SK-N-SH treated with all-trans-retinoic acid at 6 μM for 48 hours (cell line): ENCODE data around the gene BTG2.

Source experiments
- ATAC-seq: fragments of 200-7000 bp; cut with Tn5 transposase; 3 replicates; pipeline ENCODE4 v1.9.1; 2020; ENCODE audit warnings: mild to moderate bottlenecking, moderate library complexity
- ARNTL ChIP-seq: fragments of 450-650 bp; formaldehyde crosslinking; IDR thresholded peaks from 2 replicates; pipeline ENCODE4 v1.5.0; 2020; ENCODE audit warnings: low read depth, mild to moderate bottlenecking, moderate library complexity, borderline replicate concordance
- BACH2 ChIP-seq: fragments of 250-450 bp; sonication (Bioruptor Pico); IDR thresholded peaks from 2 replicates; pipeline ENCODE4 v1.9.0; 2021; ENCODE audit warnings: mild to moderate bottlenecking, borderline replicate concordance
- CREB5 ChIP-seq: fragments of 250-450 bp; sonication (Bioruptor Pico); IDR thresholded peaks from 2 replicates; pipeline ENCODE4 v1.5.1; 2020; ENCODE audit warnings: low read depth, mild to moderate bottlenecking, moderate library complexity
- CSDC2 ChIP-seq: fragments of 250-450 bp; sonication (Bioruptor Pico); IDR thresholded peaks from 2 replicates; pipeline ENCODE4 v1.5.0; 2020; ENCODE audit warnings: mild to moderate bottlenecking, moderate library complexity
- CSRNP3 ChIP-seq: fragments of 250-450 bp; sonication (Bioruptor Pico); IDR thresholded peaks from 2 replicates; pipeline ENCODE4 v1.5.1; 2021; ENCODE audit warnings: mild to moderate bottlenecking, moderate library complexity
- ESRRG ChIP-seq: fragments of 250-450 bp; sonication (Bioruptor Pico); IDR thresholded peaks from 2 replicates; pipeline ENCODE4 v1.6.1; 2021; ENCODE audit warnings: mild to moderate bottlenecking
- GLIS3 ChIP-seq: fragments of 250-450 bp; sonication (Bioruptor Pico); IDR thresholded peaks from 2 replicates; pipeline ENCODE4 v1.5.0; 2020; ENCODE audit warnings: mild to moderate bottlenecking, moderate library complexity
- ISL1 ChIP-seq: fragments of 250-450 bp; sonication (Bioruptor Pico); IDR thresholded peaks from 2 replicates; pipeline ENCODE4 v2.1.2; 2022; ENCODE audit warnings: mild to moderate bottlenecking, moderate library complexity
- OSR1 ChIP-seq: fragments of 250-450 bp; sonication (Bioruptor Pico); IDR thresholded peaks from 2 replicates; pipeline ENCODE4 v1.8.0; 2022; ENCODE audit warnings: moderate library complexity, mild to moderate bottlenecking, inconsistent platforms
- PPARA ChIP-seq: fragments of 250-450 bp; sonication (Bioruptor Pico); IDR thresholded peaks from 2 replicates; pipeline ENCODE4 v1.5.0; 2020; ENCODE audit warnings: mild to moderate bottlenecking, borderline replicate concordance
- RARB ChIP-seq: fragments of 250-450 bp; sonication (Bioruptor Pico); IDR thresholded peaks from 2 replicates; pipeline ENCODE4 v1.8.0; 2021; ENCODE audit warnings: mild to moderate bottlenecking, moderate library complexity
- SNAI2 ChIP-seq: fragments of 250-450 bp; sonication (Bioruptor Pico); IDR thresholded peaks from 2 replicates; pipeline ENCODE4 v1.5.0; 2020; ENCODE audit warnings: mild to moderate bottlenecking, moderate library complexity
- TCF4 ChIP-seq: fragments of 250-450 bp; sonication (Bioruptor Pico); IDR thresholded peaks from 2 replicates; pipeline ENCODE4 v1.8.0; 2021; ENCODE audit warnings: mild to moderate bottlenecking, moderate library complexity, borderline replicate concordance
- TOX ChIP-seq: fragments of 250-450 bp; sonication (Bioruptor Pico); IDR thresholded peaks from 2 replicates; pipeline ENCODE4 v1.8.0; 2021; ENCODE audit warnings: mild to moderate bottlenecking, moderate library complexity, borderline replicate concordance
- ZC3H10 ChIP-seq: fragments of 250-450 bp; sonication (Bioruptor Pico); IDR thresholded peaks from 2 replicates; pipeline ENCODE4 v1.5.1; 2021; ENCODE audit warnings: mild to moderate bottlenecking, moderate library complexity
- ZFP3 ChIP-seq: fragments of 250-450 bp; sonication (Bioruptor Pico); IDR thresholded peaks from 2 replicates; pipeline ENCODE4 v1.5.0; 2020; ENCODE audit warnings: mild to moderate bottlenecking, moderate library complexity
- ZFP30 ChIP-seq: fragments of 450-650 bp; formaldehyde crosslinking; IDR thresholded peaks from 2 replicates; pipeline ENCODE4 v1.5.0; 2022; ENCODE audit warnings: mild to moderate bottlenecking, moderate library complexity
- ZNF70 ChIP-seq: fragments of 450-650 bp; formaldehyde crosslinking; IDR thresholded peaks from 2 replicates; pipeline ENCODE4 v1.5.0; 2020; ENCODE audit warnings: mild to moderate bottlenecking, moderate library complexity
- ZNF8 ChIP-seq: fragments of 450-650 bp; formaldehyde crosslinking; IDR thresholded peaks from 2 replicates; pipeline ENCODE4 v1.5.0; 2020; ENCODE audit warnings: mild to moderate bottlenecking, moderate library complexity
- TF ChIP-seq, protein P1 (sequence below): fragments of 250-450 bp; sonication (Bioruptor Pico); IDR thresholded peaks from 2 replicates; pipeline ENCODE4 v1.8.0; 2021; ENCODE audit warnings: low read depth, mild to moderate bottlenecking, moderate library complexity, borderline replicate concordance
- TF ChIP-seq, protein P2 (sequence below): fragments of 250-450 bp; sonication (Bioruptor Pico); IDR thresholded peaks from 2 replicates; pipeline ENCODE4 v1.8.0; 2020; ENCODE audit warnings: mild to moderate bottlenecking, moderate library complexity, borderline replicate concordance
- TF ChIP-seq, protein P3 (sequence below): fragments of 250-450 bp; sonication (Bioruptor Pico); IDR thresholded peaks from 2 replicates; pipeline ENCODE4 v1.5.0; 2020; ENCODE audit warnings: mild to moderate bottlenecking, moderate library complexity

Gene BTG2

DNA sequence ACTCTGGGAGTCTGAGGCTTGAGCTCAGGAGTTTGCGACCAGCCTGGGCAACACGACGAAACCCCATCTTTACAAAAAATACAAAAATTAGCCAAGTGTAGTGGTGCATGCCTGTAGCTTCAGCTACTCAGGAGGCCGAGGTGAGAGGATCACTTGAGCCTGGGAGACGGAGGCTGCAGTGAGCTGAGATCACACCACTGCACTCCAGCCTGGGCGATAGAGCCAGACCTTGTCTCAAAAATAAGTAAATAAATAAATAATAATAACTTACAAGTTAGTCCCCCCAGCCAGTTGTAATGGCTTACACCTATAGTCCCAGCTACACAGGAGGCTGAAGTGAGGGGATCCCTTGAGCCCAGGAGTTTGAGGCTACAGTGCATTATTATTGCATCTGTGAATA, 21.7 kb upstream of the BTG2 start:
- TF ChIP-seq, protein P1, sequence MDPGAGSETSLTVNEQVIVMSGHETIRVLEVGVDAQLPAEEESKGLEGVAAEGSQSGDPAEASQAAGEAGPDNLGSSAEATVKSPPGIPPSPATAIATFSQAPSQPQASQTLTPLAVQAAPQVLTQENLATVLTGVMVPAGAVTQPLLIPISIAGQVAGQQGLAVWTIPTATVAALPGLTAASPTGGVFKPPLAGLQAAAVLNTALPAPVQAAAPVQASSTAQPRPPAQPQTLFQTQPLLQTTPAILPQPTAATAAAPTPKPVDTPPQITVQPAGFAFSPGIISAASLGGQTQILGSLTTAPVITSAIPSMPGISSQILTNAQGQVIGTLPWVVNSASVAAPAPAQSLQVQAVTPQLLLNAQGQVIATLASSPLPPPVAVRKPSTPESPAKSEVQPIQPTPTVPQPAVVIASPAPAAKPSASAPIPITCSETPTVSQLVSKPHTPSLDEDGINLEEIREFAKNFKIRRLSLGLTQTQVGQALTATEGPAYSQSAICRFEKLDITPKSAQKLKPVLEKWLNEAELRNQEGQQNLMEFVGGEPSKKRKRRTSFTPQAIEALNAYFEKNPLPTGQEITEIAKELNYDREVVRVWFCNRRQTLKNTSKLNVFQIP (CRISPR knock-in tag), result no peak
- TF ChIP-seq ESRRG (CRISPR knock-in tag) (no peak), PPARA (CRISPR knock-in tag) (no peak), BACH2 (no peak), ARNTL (CRISPR knock-in tag) (no peak), CSRNP3 (CRISPR knock-in tag) (no peak), OSR1 (CRISPR knock-in tag) (no peak), CREB5 (no peak), ZFP30 (no peak), ZNF70 (CRISPR knock-in tag) (no peak), ZFP3 (no peak), ZC3H10 (no peak), CSDC2 (CRISPR knock-in tag) (no peak), RARB (CRISPR knock-in tag) (no peak), ZNF8 (CRISPR knock-in tag) (no peak), GLIS3 (CRISPR knock-in tag) (no peak), ISL1 (CRISPR knock-in tag) (no peak), TCF4 (CRISPR knock-in tag) (no peak)
- TF ChIP-seq, protein P2, sequence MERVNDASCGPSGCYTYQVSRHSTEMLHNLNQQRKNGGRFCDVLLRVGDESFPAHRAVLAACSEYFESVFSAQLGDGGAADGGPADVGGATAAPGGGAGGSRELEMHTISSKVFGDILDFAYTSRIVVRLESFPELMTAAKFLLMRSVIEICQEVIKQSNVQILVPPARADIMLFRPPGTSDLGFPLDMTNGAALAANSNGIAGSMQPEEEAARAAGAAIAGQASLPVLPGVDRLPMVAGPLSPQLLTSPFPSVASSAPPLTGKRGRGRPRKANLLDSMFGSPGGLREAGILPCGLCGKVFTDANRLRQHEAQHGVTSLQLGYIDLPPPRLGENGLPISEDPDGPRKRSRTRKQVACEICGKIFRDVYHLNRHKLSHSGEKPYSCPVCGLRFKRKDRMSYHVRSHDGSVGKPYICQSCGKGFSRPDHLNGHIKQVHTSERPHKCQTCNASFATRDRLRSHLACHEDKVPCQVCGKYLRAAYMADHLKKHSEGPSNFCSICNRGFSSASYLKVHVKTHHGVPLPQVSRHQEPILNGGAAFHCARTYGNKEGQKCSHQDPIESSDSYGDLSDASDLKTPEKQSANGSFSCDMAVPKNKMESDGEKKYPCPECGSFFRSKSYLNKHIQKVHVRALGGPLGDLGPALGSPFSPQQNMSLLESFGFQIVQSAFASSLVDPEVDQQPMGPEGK (CRISPR knock-in tag), result no peak
- TF ChIP-seq, protein P3, sequence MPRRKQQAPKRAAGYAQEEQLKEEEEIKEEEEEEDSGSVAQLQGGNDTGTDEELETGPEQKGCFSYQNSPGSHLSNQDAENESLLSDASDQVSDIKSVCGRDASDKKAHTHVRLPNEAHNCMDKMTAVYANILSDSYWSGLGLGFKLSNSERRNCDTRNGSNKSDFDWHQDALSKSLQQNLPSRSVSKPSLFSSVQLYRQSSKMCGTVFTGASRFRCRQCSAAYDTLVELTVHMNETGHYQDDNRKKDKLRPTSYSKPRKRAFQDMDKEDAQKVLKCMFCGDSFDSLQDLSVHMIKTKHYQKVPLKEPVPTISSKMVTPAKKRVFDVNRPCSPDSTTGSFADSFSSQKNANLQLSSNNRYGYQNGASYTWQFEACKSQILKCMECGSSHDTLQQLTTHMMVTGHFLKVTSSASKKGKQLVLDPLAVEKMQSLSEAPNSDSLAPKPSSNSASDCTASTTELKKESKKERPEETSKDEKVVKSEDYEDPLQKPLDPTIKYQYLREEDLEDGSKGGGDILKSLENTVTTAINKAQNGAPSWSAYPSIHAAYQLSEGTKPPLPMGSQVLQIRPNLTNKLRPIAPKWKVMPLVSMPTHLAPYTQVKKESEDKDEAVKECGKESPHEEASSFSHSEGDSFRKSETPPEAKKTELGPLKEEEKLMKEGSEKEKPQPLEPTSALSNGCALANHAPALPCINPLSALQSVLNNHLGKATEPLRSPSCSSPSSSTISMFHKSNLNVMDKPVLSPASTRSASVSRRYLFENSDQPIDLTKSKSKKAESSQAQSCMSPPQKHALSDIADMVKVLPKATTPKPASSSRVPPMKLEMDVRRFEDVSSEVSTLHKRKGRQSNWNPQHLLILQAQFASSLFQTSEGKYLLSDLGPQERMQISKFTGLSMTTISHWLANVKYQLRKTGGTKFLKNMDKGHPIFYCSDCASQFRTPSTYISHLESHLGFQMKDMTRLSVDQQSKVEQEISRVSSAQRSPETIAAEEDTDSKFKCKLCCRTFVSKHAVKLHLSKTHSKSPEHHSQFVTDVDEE, result no peak
- ATAC-seq, result no peak

GRCh38 chr1:203284411-203285123, 20.8 kb upstream of the BTG2 start:
- ATAC-seq, result no peak

DNA sequence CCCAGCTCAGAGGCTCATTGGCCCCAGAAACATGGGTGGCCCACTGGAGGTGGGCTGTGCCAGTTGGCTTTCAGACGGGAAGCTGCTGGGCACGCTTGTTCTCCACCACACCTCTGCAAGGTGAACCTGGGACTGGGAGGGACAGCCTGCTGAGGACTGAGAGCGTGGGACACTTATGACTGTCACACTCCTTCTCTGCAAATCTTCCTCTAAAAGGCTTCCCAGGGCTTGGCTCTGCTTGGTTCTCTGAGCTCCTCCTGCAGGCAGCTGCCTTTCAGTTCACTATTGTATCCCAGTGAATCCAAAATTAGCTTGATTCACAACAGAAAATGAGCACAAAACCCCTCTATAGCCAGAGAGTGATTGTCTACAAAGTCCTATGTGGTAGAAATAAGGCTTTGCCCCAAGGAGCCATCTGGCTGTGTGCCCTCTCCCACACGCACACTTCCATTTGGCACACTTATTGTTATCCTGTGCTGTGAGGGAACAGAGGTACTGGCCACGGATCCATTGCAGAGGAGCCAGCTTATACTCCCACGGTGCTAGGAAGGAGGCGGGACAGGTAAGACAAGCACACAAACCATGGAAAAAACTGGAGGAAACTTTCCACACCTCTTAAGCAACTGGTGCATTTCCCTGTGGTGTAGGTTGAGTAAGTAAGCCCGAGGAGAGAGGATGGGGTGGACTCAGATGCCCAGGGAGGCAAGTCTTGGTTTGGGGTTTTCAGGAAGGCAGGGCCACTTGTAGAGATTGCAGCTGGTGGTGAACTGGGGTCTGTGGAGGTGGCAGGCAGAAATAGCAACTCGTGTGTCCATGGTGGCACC, 18.9 kb upstream of the BTG2 start:
- no peak for ATAC-seq
- TF ChIP-seq CREB5 (no peak), SNAI2 (no peak), ISL1 (CRISPR knock-in tag) (no peak), GLIS3 (CRISPR knock-in tag) (no peak), OSR1 (CRISPR knock-in tag) (no peak), BACH2 (no peak), ZFP30 (no peak), RARB (CRISPR knock-in tag) (no peak), CSDC2 (CRISPR knock-in tag) (no peak), CSRNP3 (CRISPR knock-in tag) (no peak), TOX (CRISPR knock-in tag) (no peak)
- TF ChIP-seq, protein P1 (CRISPR knock-in tag), result no peak

More at GRCh38 chr1:203284411-203285123, 20.8 kb upstream of the BTG2 start:
- TF ChIP-seq ISL1 (CRISPR knock-in tag), result no peak
